K562 (cell line): Measurements from ENCODE around the gene BCAN. TPM values are rescaled to one million over a fixed set of nuclear protein-coding genes. Genes with fewer than 3 reads are reported as not detected.
A peak's percentile ranks its signal among the peaks of the same experiment; 100 is the strongest.

Experiments used
- CLOCK ChIP-seq: fragments of 250-450 bp; sonication (Bioruptor Pico); IDR thresholded peaks from 2 replicates; pipeline ENCODE4 v1.4.0; 2020; ENCODE audit warnings: mild to moderate bottlenecking, moderate library complexity, borderline replicate concordance
- CSDE1 ChIP-seq, 2 experiments: fragments of 450-650 bp; IDR thresholded peaks; 2 replicates each; pipeline ENCODE4 v1.6.1; 2016; ENCODE audit warnings: mild to moderate bottlenecking in 1 of 2
- FOXK1 ChIP-seq: sonication (generic); formaldehyde crosslinking; IDR thresholded peaks from 2 replicates; pipeline ENCODE4 v1.8.0; 2022; ENCODE audit warnings: missing genetic modification reagents, mild to moderate bottlenecking, borderline replicate concordance
- HEY1 ChIP-seq: fragments of 250-450 bp; sonication (Bioruptor Pico); IDR thresholded peaks from 2 replicates; pipeline ENCODE4 v1.5.0; 2020; ENCODE audit warnings: mild to moderate bottlenecking, moderate library complexity, borderline replicate concordance
- HOXB6 ChIP-seq: fragments of 250-450 bp; sonication (Bioruptor Pico); IDR thresholded peaks from 2 replicates; pipeline ENCODE4 v1.5.1; 2022; ENCODE audit warnings: mild to moderate bottlenecking, borderline replicate concordance
- POLR2AphosphoS2 ChIP-seq: IDR thresholded peaks from 2 replicates; pipeline ENCODE4 v1.6.1; 2012; ENCODE audit warnings: low read length, improper control_type of control experiment
- PTBP1 ChIP-seq: fragments of 200-400 bp; formaldehyde crosslinking; IDR thresholded peaks from 2 replicates; pipeline ENCODE4 v1.6.1; 2017; ENCODE audit warnings: low read depth, low read length
- REST ChIP-seq, 2 experiments: fragments of 450-650 bp; formaldehyde crosslinking in 1 of 2; IDR thresholded peaks; 2 replicates each; pipeline versions ENCODE4 v1.4.0 to v1.6.1; 2014 to 2020; ENCODE audit warnings: mild to moderate bottlenecking in 2 of 2, borderline replicate concordance in 1 of 2, low read depth in 1 of 2
- SNIP1 ChIP-seq: fragments of 450-650 bp; IDR thresholded peaks from 2 replicates; pipeline ENCODE4 v1.7.1; 2017; ENCODE audit warnings: low read depth, mild to moderate bottlenecking
- SPI1 ChIP-seq: IDR thresholded peaks from 2 replicates; pipeline ENCODE4 v1.6.1; 2011; ENCODE audit warnings: low read depth, low read length, control low read depth, borderline replicate concordance
- THRAP3 ChIP-seq: fragments of 450-650 bp; IDR thresholded peaks from 2 replicates; pipeline ENCODE4 v1.6.1; 2016; ENCODE audit warnings: mild to moderate bottlenecking, inconsistent platforms, borderline replicate concordance
- ZBTB1 ChIP-seq: sonication (generic); formaldehyde crosslinking; IDR thresholded peaks from 2 replicates; pipeline ENCODE4 v1.8.1; 2023; ENCODE audit warnings: missing genetic modification reagents, low read depth, mild to moderate bottlenecking, borderline replicate concordance
- ZBTB12 ChIP-seq: fragments of 250-450 bp; sonication (Bioruptor Pico); IDR thresholded peaks from 2 replicates; pipeline ENCODE4 v1.4.0; 2020
- ZNF124 ChIP-seq: sonication (generic); formaldehyde crosslinking; IDR thresholded peaks from 2 replicates; pipeline ENCODE4 v1.8.1; 2022; ENCODE audit warnings: missing genetic modification reagents
- ZNF282 ChIP-seq: sonication (generic); formaldehyde crosslinking; IDR thresholded peaks from 2 replicates; pipeline ENCODE4 v1.8.1; 2023; ENCODE audit warnings: missing genetic modification reagents
- ZNF780A ChIP-seq: fragments of 250-450 bp; sonication (Bioruptor Pico); IDR thresholded peaks from 2 replicates; pipeline ENCODE4 v1.5.0; 2021; ENCODE audit warnings: mild to moderate bottlenecking
- polyA plus RNA-seq, 8 experiments: library from polyadenylated mRNA; depleted of rRNA in 4 of 8; stranded (reverse) in 5 of 8; unstranded in 3 of 8; fragments of >200 nt; fragmentation: Nextera tagmentation in 2 of 8; fragmentation: Illumina TruSeq in 1 of 8; extraction: Ambion mirVana in 2 of 8; extraction: Trizol in 1 of 8; gene quantifications; 2 replicates each; pipeline versions ENCODE4 v1.2.1 to v1.2.3, GENCODE V29; 2011 to 2014; ENCODE audit warnings: inconsistent platforms in 1 of 8, missing spikeins in 1 of 8
- total RNA-seq, 7 experiments: library from RNA; depleted of rRNA in 6 of 7; stranded (reverse); fragments of >200 nt in 6 of 7; fragmentation: Illumina TruSeq in 2 of 7; extraction: Trizol in 2 of 7; gene quantifications; 2 replicates each; pipeline versions ENCODE4 v1.2.1 to v1.2.3, GENCODE V29; 2011 to 2021; ENCODE audit warnings: low replicate concordance in 1 of 7

BCAN gene
- total and polyA plus RNA-seq, 9 of the 15 experiments (the other 6 are each of a cell fraction or from before 2014, with no cell fraction given): 0.04 to 0.33 (median 0.14) TPM; not detected in 5

GRCh38 chr1:156652131-156652991, 10.4 kb downstream of the BCAN start (continued):
- TF ChIP-seq SPI1 (0 out of 2 replicates have a peak, but pooled peaks have one; percentile 41), REST (IDR thresholded peaks at IDR 0.05; ENCODE audit: borderline replicate concordance) (peak; percentile 98), REST (CRISPR knock-in tag; IDR thresholded peaks at IDR 0.05; ENCODE audit: low read depth) (peak; percentile 89), ZNF780A (CRISPR knock-in tag) (no peak), POLR2AphosphoS2 (no peak), ZNF282 (CRISPR knock-in tag) (no peak), FOXK1 (CRISPR knock-in tag) (no peak), HOXB6 (CRISPR knock-in tag) (no peak), ZBTB1 (CRISPR knock-in tag) (no peak), CSDE1 (IDR thresholded peaks at IDR 0.05) (no peak), CLOCK (CRISPR knock-in tag) (no peak), ZBTB12 (CRISPR knock-in tag) (no peak), THRAP3 (no peak), SNIP1 (no peak), HEY1 (CRISPR knock-in tag) (no peak), ZNF124 (CRISPR knock-in tag) (no peak), PTBP1 (no peak)
